ENCODE measurements around the gene SORBS1.

- TF ChIP-seq CEBPB (IDR thresholded peaks at IDR 0.05): no peak
- TF ChIP-seq MAX (IDR thresholded peaks at IDR 0.05): no peak
- TF ChIP-seq USF1 (IDR thresholded peaks at IDR 0.05): no peak
Observed at GRCh38 chr10:95525033-95525418, 36.1 kb downstream of the SORBS1 start.

All from Ishikawa (cell line).